COLO668 (cell line): ENCODE results near the gene RBM12.
"Not testable (repeated sequence)": the region's sequence is repeated elsewhere in the genome, so short reads cannot be mapped to it uniquely, and the experiment has no call there.

ENCODE experiments used
- DNase-seq: peaks from one replicate; lab custom pipeline; 2025; ENCODE audit not compliant: unreplicated experiment; lab: John Stamatoyannopoulos, UW

The RBM12 gene

GRCh38 chr20:35664466-35665206, at the start of gene RBM12, which contains the start of gene CPNE1:
Gene RBM12, minus strand, starts transcription at chr20:35664900. Its CDS starts 9,578 bp downstream, at chr20:35655322.
Gene CPNE1, minus strand, starts transcription at chr20:35664900. Its CDS starts 31,977 bp downstream, at chr20:35632923.
- peak; percentile 95 for DNase-seq

GRCh38 chr20:35714127-35714526, 49.4 kb upstream of the RBM12 start:
- no peak for DNase-seq

- not testable (repeated sequence) for DNase-seq
These were observed 48.4 kb upstream of the RBM12 start for GRCh38 chr20:35713120-35713519.

GRCh38 chr20:35711588-35712209, 47.0 kb upstream of the RBM12 start:
- DNase-seq = no peak

GRCh38 chr20:35710884-35711587, 46.3 kb upstream of the RBM12 start:
- DNase-seq = no peak

GRCh38 chr20:35710039-35710438, 45.3 kb upstream of the RBM12 start:
- DNase-seq = no peak

GRCh38 chr20:35709259-35709658, 44.6 kb upstream of the RBM12 start:
- DNase-seq = no peak

- no peak for DNase-seq
These were observed 43.8 kb upstream of the RBM12 start for GRCh38 chr20:35708502-35708901.

GRCh38 chr20:35706591-35707529, 42.2 kb upstream of the RBM12 start:
- not testable (repeated sequence) for DNase-seq

- not testable (repeated sequence) for DNase-seq
These were observed 41.2 kb upstream of the RBM12 start for GRCh38 chr20:35705894-35706293.

GRCh38 chr20:35704514-35705261, 40.0 kb upstream of the RBM12 start:
- DNase-seq = no peak

- no peak for DNase-seq
These were observed 38.4 kb upstream of the RBM12 start for GRCh38 chr20:35702824-35703695.

- DNase-seq = no peak
These were observed 37.5 kb upstream of the RBM12 start for GRCh38 chr20:35702051-35702823.

GRCh38 chr20:35700625-35701148, 36.0 kb upstream of the RBM12 start:
- DNase-seq = no peak

GRCh38 chr20:35699957-35700624, 35.4 kb upstream of the RBM12 start:
- no peak for DNase-seq

GRCh38 chr20:35699127-35699956, 34.6 kb upstream of the RBM12 start, which contains the start of the genes NFS1 and ROMO1:
Gene NFS1, minus strand, starts transcription at chr20:35699352. Its CDS starts 64 bp downstream, at chr20:35699288.
Gene ROMO1, plus strand, starts transcription at chr20:35699405. Its CDS starts 228 bp downstream, at chr20:35699633.
- DNase-seq = peak; percentile 91
